Neural cell (in vitro differentiated cells): Measurements from ENCODE around the gene ADGRL3. TPM values are rescaled to one million over a fixed set of nuclear protein-coding genes. Genes with fewer than 3 reads are reported as not detected.

Experiments
- H2AFZ ChIP-seq: fragments of 200-600, 300-800 bp; sonication (generic), shearing (Covaris generic); 2 replicates; pipeline ENCODE4 v1.6.0; 2014; ENCODE audit warnings: low read depth, mild to moderate bottlenecking, antibody characterized with exemption, low read length, moderate library complexity
- H3F3A ChIP-seq: fragments of 200-600 bp; shearing (Covaris generic); 2 replicates; pipeline ENCODE4 v1.6.1; 2016; ENCODE audit warnings: mild to moderate bottlenecking, moderate library complexity, mixed read lengths, antibody characterized with exemption, low read length; ENCODE audit not compliant: insufficient read depth, poor library complexity, severe bottlenecking
- H3K27ac ChIP-seq: fragments of 200-600, 300-800 bp; sonication (generic), shearing (Covaris generic); 2 replicates; pipeline ENCODE4 v1.5.1; 2014; ENCODE audit warnings: mild to moderate bottlenecking, low read length, moderate library complexity
- H3K27me3 ChIP-seq: fragments of 300-800, 200-600 bp; sonication (generic), shearing (Covaris generic); 2 replicates; pipeline ENCODE4 v1.6.0; 2014; ENCODE audit warnings: mild to moderate bottlenecking, low read depth, low read length, moderate library complexity; ENCODE audit not compliant: insufficient read depth
- H3K36me3 ChIP-seq: fragments of 300-800, 200-600 bp; sonication (generic), shearing (Covaris generic); 2 replicates; pipeline ENCODE4 v1.5.1; 2014; ENCODE audit warnings: mild to moderate bottlenecking, antibody characterized with exemption, low read length, moderate library complexity; ENCODE audit not compliant: insufficient read depth
- H3K4me2 ChIP-seq: fragments of 300-800, 200-600 bp; sonication (generic), shearing (Covaris generic); 2 replicates; pipeline ENCODE4 v1.6.0; 2014; ENCODE audit warnings: mild to moderate bottlenecking, low read length
- H3K4me3 ChIP-seq: fragments of 300-800, 200-600 bp; sonication (generic), shearing (Covaris generic); 2 replicates; pipeline ENCODE4 v1.5.1; 2014; ENCODE audit warnings: mild to moderate bottlenecking, low read length, moderate library complexity
- H3K79me2 ChIP-seq: fragments of 200-600 bp; shearing (Covaris generic); replicated peaks from 2 replicates; pipeline ENCODE4 v1.6.0; 2014; ENCODE audit warnings: mild to moderate bottlenecking, low read length, moderate library complexity; ENCODE audit not compliant: insufficient read depth
- H3K9ac ChIP-seq: fragments of 300-800, 200-600 bp; sonication (generic), shearing (Covaris generic); 2 replicates; pipeline ENCODE4 v1.6.1; 2016; ENCODE audit warnings: mild to moderate bottlenecking, low read length, mixed read lengths
- H3K9me2 ChIP-seq: fragments of 200-600 bp; shearing (Covaris generic); 2 replicates; pipeline ENCODE4 v1.6.1; 2016; ENCODE audit warnings: mild to moderate bottlenecking, low read length, mixed read lengths; ENCODE audit not compliant: insufficient read depth
- H3K9me3 ChIP-seq: fragments of 200-600, 300-800 bp; sonication (generic), shearing (Covaris generic); 2 replicates; pipeline ENCODE4 v1.6.1; 2016; ENCODE audit warnings: mild to moderate bottlenecking, mixed run types, low read length, moderate library complexity, mixed read lengths
- H4K20me1 ChIP-seq: fragments of 200-600 bp; shearing (Covaris generic); 2 replicates; pipeline ENCODE4 v1.6.1; 2016; ENCODE audit warnings: mild to moderate bottlenecking, mixed run types; ENCODE audit not compliant: insufficient read depth
- EP300 ChIP-seq: fragments of 450-650 bp; conservative IDR thresholded peaks from 2 replicates; pipeline ENCODE4 v1.6.1; 2014; ENCODE audit warnings: antibody characterized with exemption, mild to moderate bottlenecking, moderate library complexity; ENCODE audit not compliant: poor library complexity, severe bottlenecking
- EZH2 ChIP-seq: fragments of 200-600, 300-800 bp; shearing (Covaris generic), sonication (generic); IDR thresholded peaks from 2 replicates; pipeline ENCODE4 v1.6.1; 2014; ENCODE audit warnings: antibody characterized with exemption, low read length, borderline replicate concordance, mild to moderate bottlenecking; ENCODE audit not compliant: insufficient read depth, poor library complexity, severe bottlenecking
- MXI1 ChIP-seq: fragments of 450-650 bp; conservative IDR thresholded peaks from 2 replicates; pipeline ENCODE4 v1.6.1; 2014; ENCODE audit warnings: antibody characterized with exemption, mild to moderate bottlenecking; ENCODE audit not compliant: poor library complexity, severe bottlenecking
- POLR2AphosphoS5 ChIP-seq: IDR thresholded peaks from 2 replicates; pipeline ENCODE4 v1.6.1; 2012
- RAD21 ChIP-seq: fragments of 450-650 bp; conservative IDR thresholded peaks from 2 replicates; pipeline ENCODE4 v1.6.1; 2014; ENCODE audit warnings: antibody characterized with exemption, mild to moderate bottlenecking, moderate library complexity
- SMC3 ChIP-seq: fragments of 450-650 bp; conservative IDR thresholded peaks from 2 replicates; pipeline ENCODE4 v1.6.1; 2014; ENCODE audit warnings: antibody characterized with exemption, mild to moderate bottlenecking, moderate library complexity; ENCODE audit not compliant: poor library complexity
- TAF1 ChIP-seq: IDR thresholded peaks from 2 replicates; pipeline ENCODE4 v1.6.1; 2012; ENCODE audit warnings: low read depth
- polyA plus RNA-seq: library from polyadenylated mRNA; depleted of rRNA; stranded (reverse); fragments of >200 nt; gene quantifications from 2 replicates; pipeline ENCODE4 v1.2.3, GENCODE V29; 2014
- TF ChIP-seq, protein P1 (sequence below): IDR thresholded peaks from 2 replicates; pipeline ENCODE4 v1.6.1; 2012; ENCODE audit warnings: borderline replicate concordance
- TF ChIP-seq, protein P2 (sequence below): fragments of 450-650 bp; IDR thresholded peaks from 2 replicates; pipeline ENCODE4 v1.5.1; 2014; ENCODE audit warnings: antibody characterized with exemption, mild to moderate bottlenecking, moderate library complexity; ENCODE audit not compliant: poor library complexity, severe bottlenecking

ADGRL3 gene
- polyA plus RNA-seq, 1 donor from 2014 or later = 99.4 TPM

DNA sequence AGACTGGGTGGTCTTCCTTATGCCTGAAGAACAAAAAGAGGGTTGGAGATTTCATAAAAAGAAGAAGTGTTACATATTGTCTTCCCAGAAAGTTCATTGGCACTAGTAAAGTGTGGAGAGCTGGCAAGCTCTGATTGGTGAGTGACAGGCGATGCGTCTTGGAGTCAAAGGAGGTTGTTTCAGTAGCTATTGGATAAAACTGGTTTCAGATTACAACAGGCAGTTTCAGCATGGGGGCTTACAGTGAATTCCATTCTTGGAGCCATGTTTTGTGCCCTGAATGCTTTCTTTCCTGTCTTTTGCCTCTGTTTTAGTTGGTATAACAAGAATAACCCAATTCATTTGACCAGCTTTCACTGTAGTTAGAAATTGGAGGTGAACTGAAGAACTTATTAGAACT is 750.5 kb downstream of the ADGRL3 start:
- H3K4me2 ChIP-seq = no peak overlapping the region
- TF ChIP-seq, protein P1, sequence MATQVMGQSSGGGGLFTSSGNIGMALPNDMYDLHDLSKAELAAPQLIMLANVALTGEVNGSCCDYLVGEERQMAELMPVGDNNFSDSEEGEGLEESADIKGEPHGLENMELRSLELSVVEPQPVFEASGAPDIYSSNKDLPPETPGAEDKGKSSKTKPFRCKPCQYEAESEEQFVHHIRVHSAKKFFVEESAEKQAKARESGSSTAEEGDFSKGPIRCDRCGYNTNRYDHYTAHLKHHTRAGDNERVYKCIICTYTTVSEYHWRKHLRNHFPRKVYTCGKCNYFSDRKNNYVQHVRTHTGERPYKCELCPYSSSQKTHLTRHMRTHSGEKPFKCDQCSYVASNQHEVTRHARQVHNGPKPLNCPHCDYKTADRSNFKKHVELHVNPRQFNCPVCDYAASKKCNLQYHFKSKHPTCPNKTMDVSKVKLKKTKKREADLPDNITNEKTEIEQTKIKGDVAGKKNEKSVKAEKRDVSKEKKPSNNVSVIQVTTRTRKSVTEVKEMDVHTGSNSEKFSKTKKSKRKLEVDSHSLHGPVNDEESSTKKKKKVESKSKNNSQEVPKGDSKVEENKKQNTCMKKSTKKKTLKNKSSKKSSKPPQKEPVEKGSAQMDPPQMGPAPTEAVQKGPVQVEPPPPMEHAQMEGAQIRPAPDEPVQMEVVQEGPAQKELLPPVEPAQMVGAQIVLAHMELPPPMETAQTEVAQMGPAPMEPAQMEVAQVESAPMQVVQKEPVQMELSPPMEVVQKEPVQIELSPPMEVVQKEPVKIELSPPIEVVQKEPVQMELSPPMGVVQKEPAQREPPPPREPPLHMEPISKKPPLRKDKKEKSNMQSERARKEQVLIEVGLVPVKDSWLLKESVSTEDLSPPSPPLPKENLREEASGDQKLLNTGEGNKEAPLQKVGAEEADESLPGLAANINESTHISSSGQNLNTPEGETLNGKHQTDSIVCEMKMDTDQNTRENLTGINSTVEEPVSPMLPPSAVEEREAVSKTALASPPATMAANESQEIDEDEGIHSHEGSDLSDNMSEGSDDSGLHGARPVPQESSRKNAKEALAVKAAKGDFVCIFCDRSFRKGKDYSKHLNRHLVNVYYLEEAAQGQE = no peak
- TF ChIP-seq TAF1 (no peak), EZH2 (no peak), POLR2AphosphoS5 (no peak), RAD21 (no peak), SMC3 (no peak), EP300 (no peak), MXI1 (no peak)
- TF ChIP-seq, protein P2, sequence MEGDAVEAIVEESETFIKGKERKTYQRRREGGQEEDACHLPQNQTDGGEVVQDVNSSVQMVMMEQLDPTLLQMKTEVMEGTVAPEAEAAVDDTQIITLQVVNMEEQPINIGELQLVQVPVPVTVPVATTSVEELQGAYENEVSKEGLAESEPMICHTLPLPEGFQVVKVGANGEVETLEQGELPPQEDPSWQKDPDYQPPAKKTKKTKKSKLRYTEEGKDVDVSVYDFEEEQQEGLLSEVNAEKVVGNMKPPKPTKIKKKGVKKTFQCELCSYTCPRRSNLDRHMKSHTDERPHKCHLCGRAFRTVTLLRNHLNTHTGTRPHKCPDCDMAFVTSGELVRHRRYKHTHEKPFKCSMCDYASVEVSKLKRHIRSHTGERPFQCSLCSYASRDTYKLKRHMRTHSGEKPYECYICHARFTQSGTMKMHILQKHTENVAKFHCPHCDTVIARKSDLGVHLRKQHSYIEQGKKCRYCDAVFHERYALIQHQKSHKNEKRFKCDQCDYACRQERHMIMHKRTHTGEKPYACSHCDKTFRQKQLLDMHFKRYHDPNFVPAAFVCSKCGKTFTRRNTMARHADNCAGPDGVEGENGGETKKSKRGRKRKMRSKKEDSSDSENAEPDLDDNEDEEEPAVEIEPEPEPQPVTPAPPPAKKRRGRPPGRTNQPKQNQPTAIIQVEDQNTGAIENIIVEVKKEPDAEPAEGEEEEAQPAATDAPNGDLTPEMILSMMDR = no peak
- no peaks in the 10 kb centered on the region for H4K20me1 ChIP-seq
- H3K27me3 ChIP-seq = no peaks in the 10 kb centered on the region
- no peaks in the 10 kb centered on the region for H3K79me2 ChIP-seq
- no peaks in the 10 kb centered on the region for H3F3A ChIP-seq
- H2AFZ ChIP-seq = no peak overlapping the region
- H3K36me3 ChIP-seq = peaks cover 12% of the 10 kb centered on the region
- H3K27ac ChIP-seq = no peak overlapping the region
- no peaks in the 10 kb centered on the region for H3K9me2 ChIP-seq
- no peaks in the 10 kb centered on the region for H3K9me3 ChIP-seq
- no peak overlapping the region for H3K9ac ChIP-seq
- no peak overlapping the region for H3K4me3 ChIP-seq

DNA sequence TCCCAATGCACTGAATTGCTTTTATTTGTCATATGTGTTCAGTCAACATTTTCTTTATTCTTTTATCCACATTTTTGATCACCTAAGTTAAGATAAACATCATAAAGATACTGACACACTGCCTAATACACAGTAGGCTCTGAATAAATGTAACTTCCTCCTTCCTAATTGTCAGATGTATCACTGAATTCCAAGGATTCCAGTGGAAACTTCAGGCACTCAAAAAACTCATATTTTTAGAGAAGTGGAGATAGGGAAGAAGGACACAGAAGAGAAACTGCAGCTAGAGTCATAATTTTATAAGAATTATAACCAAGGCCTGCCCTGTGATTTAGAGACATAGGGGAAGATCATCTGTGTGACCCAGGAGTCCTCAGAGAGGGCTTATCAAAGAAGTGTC is 753.3 kb downstream of the ADGRL3 start:
- Histone ChIP-seq H4K20me1 (no peaks in the 10 kb centered on the region), H3K9me2 (no peaks in the 10 kb centered on the region), H3F3A (no peaks in the 10 kb centered on the region), H3K79me2 (no peaks in the 10 kb centered on the region), H2AFZ (no peak overlapping the region), H3K4me2 (no peak overlapping the region), H3K36me3 (peaks cover 10% of the 10 kb centered on the region), H3K27ac (no peak overlapping the region), H3K4me3 (no peak overlapping the region), H3K9me3 (no peaks in the 10 kb centered on the region), H3K9ac (no peak overlapping the region), H3K27me3 (no peaks in the 10 kb centered on the region)
- no peak for TF ChIP-seq EZH2
- TF ChIP-seq, protein P2 = no peak
- no peak for TF ChIP-seq EP300
- TF ChIP-seq, protein P1 = no peak
- TF ChIP-seq RAD21 = no peak
- no peak for TF ChIP-seq SMC3
- no peak for TF ChIP-seq POLR2AphosphoS5
- no peak for TF ChIP-seq TAF1
- TF ChIP-seq MXI1 = no peak
